H1 (cell line): ENCODE results near the gene NUMB. TPM values are rescaled to one million over a fixed set of nuclear protein-coding genes. Genes with fewer than 3 reads are reported as not detected.
A peak's percentile ranks its signal among the peaks of the same experiment; 100 is the strongest.

Experiments
- CTCF ChIA-PET: fragments of 300-600 bp; sonication (Branson Sonifier 250); formaldehyde crosslinking; loops from one replicate; lab custom pipeline; 2021; ENCODE audit not compliant: partially characterized antibody; lab: Charles Lee
- POLR2A ChIA-PET: fragments of 300-600 bp; sonication (Branson Sonifier 250); formaldehyde crosslinking; loops from one replicate; lab custom pipeline; 2021; ENCODE audit warnings: inconsistent platforms; ENCODE audit not compliant: partially characterized antibody; lab: Charles Lee
- DNase-seq, 2 experiments: peaks; one replicate each; pipeline versions ENCODE4 v3.0.0 to v3.0.0-alpha.2; 2010 to 2022; ENCODE audit warnings: low spot score in 2 of 2, low read depth in 1 of 2, mixed read lengths in 1 of 2
- FAIRE-seq: peaks from 2 replicates; lab custom pipeline; 2011; peaks lifted over from hg19 to GRCh38; lab: Jason Lieb, UNC
- H2AFZ ChIP-seq: 2 replicates; pipeline ENCODE4 v1.8.1; 2012; ENCODE audit warnings: low read length, inconsistent platforms
- H2AK5ac ChIP-seq: 2 replicates; pipeline ENCODE4 v1.6.1; 2013; ENCODE audit warnings: low read depth, low read length
- H2BK120ac ChIP-seq: replicated peaks from 2 replicates; pipeline ENCODE3; 2013; ENCODE audit warnings: low read depth, low read length, inconsistent platforms
- H2BK12ac ChIP-seq: 2 replicates; pipeline ENCODE4 v1.6.1; 2013; ENCODE audit warnings: low read depth, low read length
- H2BK15ac ChIP-seq: 2 replicates; pipeline ENCODE4 v1.6.1; 2013; ENCODE audit warnings: low read length
- H2BK20ac ChIP-seq: 2 replicates; pipeline ENCODE4 v1.6.1; 2013; ENCODE audit warnings: low read length
- H2BK5ac ChIP-seq: 2 replicates; pipeline ENCODE4 v1.6.1; 2013; ENCODE audit warnings: low read depth, low read length
- H3K14ac ChIP-seq: 2 replicates; pipeline ENCODE4 v1.6.1; 2013; ENCODE audit warnings: inconsistent platforms; ENCODE audit not compliant: insufficient read length
- H3K18ac ChIP-seq: 2 replicates; pipeline ENCODE4 v1.6.1; 2013; ENCODE audit warnings: low read length; ENCODE audit errors: extremely low read depth
- H3K23ac ChIP-seq: 2 replicates; pipeline ENCODE4 v1.6.1; 2013; ENCODE audit warnings: inconsistent platforms; ENCODE audit not compliant: insufficient read length
- H3K23me2 ChIP-seq: 2 replicates; pipeline ENCODE4 v1.6.1; 2013; ENCODE audit warnings: low read depth, low read length
- H3K27ac ChIP-seq: 2 replicates; pipeline ENCODE4 v1.6.1; 2011; ENCODE audit warnings: low read depth, low read length, inconsistent platforms
- H3K27me3 ChIP-seq, 4 experiments: replicated peaks in 1 of 4; 1 replicate in 1 of 4; 2 replicates in 3 of 4; pipeline versions ENCODE4 v1.6.1 to v1.8.1; 2011 to 2013; ENCODE audit warnings: low read length in 3 of 4, mild to moderate bottlenecking in 3 of 4, inconsistent platforms in 2 of 4, mixed read lengths in 2 of 4, moderate library complexity in 1 of 4; ENCODE audit not compliant: control insufficient read depth in 3 of 4, insufficient read depth in 3 of 4; ENCODE audit errors: extremely low read depth in 1 of 4
- H3K36me3 ChIP-seq, 4 experiments: 2 replicates each; pipeline versions ENCODE4 v1.6.1 to v1.8.1; 2011 to 2013; ENCODE audit warnings: mild to moderate bottlenecking in 4 of 4, low read length in 3 of 4, moderate library complexity in 2 of 4, control low read depth in 1 of 4, inconsistent platforms in 1 of 4; ENCODE audit not compliant: insufficient read depth in 4 of 4, control insufficient read depth in 2 of 4
- H3K4ac ChIP-seq: replicated peaks from 2 replicates; pipeline ENCODE3; 2013; ENCODE audit warnings: low read length, low read depth, mixed read lengths, inconsistent platforms; ENCODE audit not compliant: insufficient read length
- H3K4me1 ChIP-seq, 4 experiments: replicated peaks in 1 of 4; 1 replicate in 1 of 4; 2 replicates in 3 of 4; pipeline versions ENCODE4 v1.6.1 to v1.8.1; 2011 to 2013; ENCODE audit warnings: low read length in 3 of 4, inconsistent platforms in 2 of 4, mixed read lengths in 1 of 4; ENCODE audit not compliant: insufficient read depth in 4 of 4, control insufficient read depth in 3 of 4
- H3K4me2 ChIP-seq, 2 experiments: 2 replicates each; pipeline versions ENCODE4 v1.6.1 to v1.8.1; 2011 to 2013; ENCODE audit warnings: low read depth in 2 of 2, low read length in 2 of 2, control low read depth in 1 of 2, inconsistent platforms in 1 of 2, mild to moderate bottlenecking in 1 of 2; ENCODE audit not compliant: insufficient read depth in 1 of 2
- H3K4me3 ChIP-seq, 4 experiments: fragments of 200-600, 300-600 bp in 1 of 4; sonication (generic), shearing (Covaris generic), sonication (Bioruptor Twin) in 1 of 4; 2 replicates each; pipeline versions ENCODE4 v1.5.1 to v1.8.1; 2011 to 2016; ENCODE audit warnings: low read length in 4 of 4, low read depth in 3 of 4, control low read depth in 2 of 4, inconsistent platforms in 2 of 4, mild to moderate bottlenecking in 2 of 4, mixed read lengths in 1 of 4, moderate library complexity in 1 of 4; ENCODE audit not compliant: insufficient read depth in 2 of 4; ENCODE audit errors: extremely low read depth in 1 of 4
- H3K56ac ChIP-seq: replicated peaks from 2 replicates; pipeline ENCODE3; 2013; ENCODE audit warnings: low read depth, mild to moderate bottlenecking, mixed read lengths, low read length, inconsistent platforms; ENCODE audit not compliant: insufficient read length
- H3K79me1 ChIP-seq: 2 replicates; pipeline ENCODE4 v1.6.1; 2013; ENCODE audit warnings: low read depth, low read length, control low read depth
- H3K79me2 ChIP-seq, 2 experiments: 2 replicates each; pipeline versions ENCODE4 v1.6.1 to v1.8.1; 2012 to 2013; ENCODE audit warnings: low read length in 2 of 2, mild to moderate bottlenecking in 2 of 2, inconsistent platforms in 1 of 2; ENCODE audit not compliant: insufficient read depth in 2 of 2, control insufficient read depth in 1 of 2
- H3K9ac ChIP-seq, 4 experiments: replicated peaks in 1 of 4; 1 replicate in 1 of 4; 2 replicates in 3 of 4; pipeline versions ENCODE4 v1.6.1 to v1.8.1; 2011 to 2013; ENCODE audit warnings: low read depth in 3 of 4, low read length in 3 of 4, control low read depth in 2 of 4, mild to moderate bottlenecking in 2 of 4, moderate library complexity in 2 of 4, inconsistent platforms in 1 of 4; ENCODE audit errors: extremely low read depth in 1 of 4
- H3K9me3 ChIP-seq, 2 experiments: 2 replicates each; pipeline versions ENCODE4 v1.6.1 to v1.8.1; 2012 to 2013; ENCODE audit warnings: mild to moderate bottlenecking in 2 of 2, moderate library complexity in 2 of 2, control low read depth in 1 of 2, inconsistent platforms in 1 of 2, low read depth in 1 of 2, low read length in 1 of 2, mixed read lengths in 1 of 2; ENCODE audit not compliant: insufficient read depth in 2 of 2
- H4K20me1 ChIP-seq, 2 experiments: replicated peaks in 1 of 2; 2 replicates each; pipeline versions ENCODE3 to v1.8.1; 2011 to 2013; ENCODE audit warnings: inconsistent platforms in 2 of 2, low read length in 2 of 2, mild to moderate bottlenecking in 1 of 2; ENCODE audit not compliant: insufficient read depth in 2 of 2, control insufficient read depth in 1 of 2
- H4K5ac ChIP-seq: 2 replicates; pipeline ENCODE4 v1.6.1; 2013; ENCODE audit warnings: low read length, low read depth, mixed read lengths, inconsistent platforms; ENCODE audit not compliant: insufficient read length
- H4K8ac ChIP-seq: 2 replicates; pipeline ENCODE4 v1.8.0; 2013; ENCODE audit warnings: mild to moderate bottlenecking, moderate library complexity, low read length, inconsistent platforms; ENCODE audit not compliant: insufficient read depth; ENCODE audit errors: extremely low read depth
- H4K91ac ChIP-seq: replicated peaks from 2 replicates; pipeline ENCODE3; 2013; ENCODE audit warnings: low read length, mixed read lengths, inconsistent platforms; ENCODE audit not compliant: insufficient read length
- KDM4A ChIP-seq: IDR thresholded peaks from one replicate; pipeline ENCODE4 v1.7.1; 2012; ENCODE audit warnings: low read depth, mild to moderate bottlenecking, moderate library complexity, low read length, inconsistent platforms; ENCODE audit not compliant: severe bottlenecking
- WGBS, 2 experiments: shearing (Covaris generic) in 1 of 2; methylation state at CpG; one replicate each; pipeline versions ENCODE4 v1.1.6 to v1.1.7; 2013 to 2015; ENCODE audit warnings: low lambda C conversion rate in 2 of 2, mixed read lengths in 2 of 2, inconsistent platforms in 1 of 2, low coverage in 1 of 2, missing lambda C conversion rate in 1 of 2; ENCODE audit not compliant: insufficient replicate concordance in 2 of 2, insufficient coverage in 1 of 2, insufficient read length in 1 of 2; ENCODE audit errors: extremely low coverage in 1 of 2, missing lambda C conversion rate in 1 of 2; 5-methylcytosine and 5-hydroxymethylcytosine counted together
- polyA plus RNA-seq, 7 experiments: library from polyadenylated mRNA; depleted of rRNA in 3 of 7; stranded (reverse) in 5 of 7; unstranded in 2 of 7; fragments of >200 nt in 5 of 7; fragments of 200-250 nt in 2 of 7; gene quantifications; 1 replicate in 5 of 7; 2 replicates in 1 of 7; 4 replicates in 1 of 7; pipeline versions ENCODE4 v1.2.1 to v1.2.3, GENCODE V29; 2011 to 2013; ENCODE audit warnings: missing spikeins in 2 of 7, mixed read lengths in 2 of 7
- total RNA-seq: library from RNA; stranded (reverse); fragmentation: NEBNext Ultra II Directional; extraction: Animal tissue kit (Norgen Biotek cat#: 25700); gene quantifications from 2 replicates; pipeline ENCODE4 v1.2.1, GENCODE V29; 2021
- TF ChIP-seq, protein P1 (sequence below): IDR thresholded peaks from 2 replicates; pipeline ENCODE4 v1.6.1; 2012; ENCODE audit warnings: inconsistent platforms
- TF ChIP-seq, protein P2 (sequence below): IDR thresholded peaks from 2 replicates; pipeline ENCODE4 v1.6.1; 2012; ENCODE audit warnings: low read length, inconsistent platforms

Gene NUMB
- total and polyA plus RNA-seq, 2 of the 8 experiments (the other 6 are each of a cell fraction or from before 2014, with no cell fraction given), result 54.3 to 78.1 TPM

DNA sequence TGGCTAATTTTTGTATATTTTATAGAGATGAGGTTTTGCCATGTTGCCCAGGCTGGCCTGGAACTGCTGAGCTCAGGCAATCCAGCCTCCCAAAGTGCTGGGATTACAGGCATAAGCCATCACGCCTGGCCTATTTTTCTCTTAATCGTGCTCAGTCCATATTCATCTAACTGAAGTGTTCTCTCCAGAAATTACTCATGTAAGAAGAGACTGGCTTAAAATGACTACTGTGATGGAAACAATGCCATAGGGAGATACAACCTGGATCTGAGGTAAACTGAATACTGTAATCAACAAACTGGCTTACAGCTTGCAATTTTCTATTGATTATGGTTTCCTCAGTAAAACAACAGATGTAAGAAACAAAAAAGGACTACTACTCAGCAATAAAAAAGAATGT is 21.1 kb downstream of the NUMB start:
- H4K5ac ChIP-seq, result no peak overlapping the region
- H3K27me3 ChIP-seq, result no peaks in the 10 kb centered on the region
- H3K4me3 ChIP-seq, result no peak overlapping the region
- H3K23me2 ChIP-seq, result no peaks in the 10 kb centered on the region
- ChIA-PET POLR2A (interaction anchor here (1.5 kb wide), 1 partner anchor 11 kb away, joined by 3 read pairs; no protein-coding TSS in a partner anchor), CTCF (interaction anchor here (1.1 kb wide), 2 partner anchors 34 to 142 kb away, joined by 3 read pairs; no protein-coding TSS in a partner anchor)
- peaks cover 0 to 1% of the 10 kb centered on the region in 2 experiments for H4K20me1 ChIP-seq
- H2AFZ ChIP-seq, result no peak overlapping the region
- peaks cover 0 to 58% of the 10 kb centered on the region in 2 experiments; a peak in 2 of 4 replicates for H3K79me2 ChIP-seq
- H3K4me2 ChIP-seq, result no peak overlapping the region
- TF ChIP-seq KDM4A, result no peak
- TF ChIP-seq, protein P1, sequence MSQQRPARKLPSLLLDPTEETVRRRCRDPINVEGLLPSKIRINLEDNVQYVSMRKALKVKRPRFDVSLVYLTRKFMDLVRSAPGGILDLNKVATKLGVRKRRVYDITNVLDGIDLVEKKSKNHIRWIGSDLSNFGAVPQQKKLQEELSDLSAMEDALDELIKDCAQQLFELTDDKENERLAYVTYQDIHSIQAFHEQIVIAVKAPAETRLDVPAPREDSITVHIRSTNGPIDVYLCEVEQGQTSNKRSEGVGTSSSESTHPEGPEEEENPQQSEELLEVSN, result no peak
- TF ChIP-seq, protein P2, sequence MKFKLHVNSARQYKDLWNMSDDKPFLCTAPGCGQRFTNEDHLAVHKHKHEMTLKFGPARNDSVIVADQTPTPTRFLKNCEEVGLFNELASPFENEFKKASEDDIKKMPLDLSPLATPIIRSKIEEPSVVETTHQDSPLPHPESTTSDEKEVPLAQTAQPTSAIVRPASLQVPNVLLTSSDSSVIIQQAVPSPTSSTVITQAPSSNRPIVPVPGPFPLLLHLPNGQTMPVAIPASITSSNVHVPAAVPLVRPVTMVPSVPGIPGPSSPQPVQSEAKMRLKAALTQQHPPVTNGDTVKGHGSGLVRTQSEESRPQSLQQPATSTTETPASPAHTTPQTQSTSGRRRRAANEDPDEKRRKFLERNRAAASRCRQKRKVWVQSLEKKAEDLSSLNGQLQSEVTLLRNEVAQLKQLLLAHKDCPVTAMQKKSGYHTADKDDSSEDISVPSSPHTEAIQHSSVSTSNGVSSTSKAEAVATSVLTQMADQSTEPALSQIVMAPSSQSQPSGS, result no peak
- H2AK5ac ChIP-seq, result no peak overlapping the region
- 100% methylated on average over 2 of the region's 2 CpGs; no CpG with 5 or more reads in 1 of the 2 experiments for WGBS, 2 experiments
- H3K9ac ChIP-seq, result no peak overlapping the region
- no peaks in the 10 kb centered on the region for H3K9me3 ChIP-seq
- H3K4me1 ChIP-seq, result no peaks in the 10 kb centered on the region
- FAIRE-seq (peak; percentile 7), DNase-seq (no peak)
- H2BK12ac ChIP-seq, result no peak overlapping the region
- no peak overlapping the region for H2BK120ac ChIP-seq
- no peak overlapping the region for H3K27ac ChIP-seq
- no peak overlapping the region for H2BK5ac ChIP-seq
- H3K56ac ChIP-seq, result no peak overlapping the region
- no peak overlapping the region for H4K8ac ChIP-seq
- H3K4ac ChIP-seq, result no peak overlapping the region
- peaks cover 3% of the 10 kb centered on the region; the same call in 1 of the 2 replicates for H3K79me1 ChIP-seq
- no peak overlapping the region for H3K18ac ChIP-seq
- H2BK15ac ChIP-seq, result no peak overlapping the region
- no peak overlapping the region for H2BK20ac ChIP-seq
- no peak overlapping the region for H3K14ac ChIP-seq
- H3K23ac ChIP-seq, result no peak overlapping the region
- no peaks in the 10 kb centered on the region for H3K36me3 ChIP-seq
- H4K91ac ChIP-seq, result no peak overlapping the region
